Measurements from ENCODE around the gene INAFM2.

The INAFM2 gene

DNA sequence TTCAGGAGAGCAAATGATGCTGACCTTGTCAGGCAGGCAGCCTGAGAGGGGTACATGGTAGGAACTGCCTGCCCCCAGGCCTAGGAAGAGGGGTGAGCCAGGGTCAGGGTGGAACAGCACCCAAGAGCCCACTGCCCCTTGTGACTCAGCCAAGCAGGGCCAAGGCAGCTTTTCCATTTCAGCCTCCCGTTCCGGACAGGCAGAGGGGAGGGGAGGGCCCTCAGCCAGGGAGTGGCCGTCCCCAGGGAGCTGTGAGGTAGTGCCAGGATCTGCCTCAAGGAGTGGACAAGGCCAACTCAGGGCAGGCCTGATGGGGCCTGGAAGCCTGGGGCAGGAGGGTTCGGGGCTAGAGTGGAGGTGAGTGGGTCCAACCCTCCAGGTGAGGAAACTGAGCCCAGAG lies 35.5 kb upstream of the INAFM2 start:
- no peak for DNase-seq (ENCODE audit: low spot score)

GRCh38 chr15:40289140-40289775 lies 34.2 kb upstream of the INAFM2 start:
- no peak for DNase-seq (ENCODE audit: low spot score)

DNA sequence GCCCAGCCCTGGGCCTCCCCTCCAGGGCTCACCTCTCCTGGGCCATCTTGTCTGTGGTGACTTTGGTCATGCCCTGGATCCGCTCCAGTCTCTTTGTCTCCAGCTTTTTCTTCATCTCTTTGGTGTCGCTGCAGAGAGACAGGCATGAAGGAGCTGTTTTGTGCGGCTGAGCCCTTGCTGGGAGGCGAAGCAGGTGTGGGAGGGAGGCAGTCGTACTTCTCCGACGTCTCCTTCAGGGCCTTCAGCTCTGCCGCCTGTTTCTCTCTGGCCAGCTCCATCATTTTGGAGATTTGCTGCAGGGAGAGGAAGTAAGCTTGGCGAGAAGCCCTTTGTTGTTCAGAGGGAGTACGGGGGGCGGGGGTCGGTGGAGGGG lies 33.0 kb upstream of the INAFM2 start:
- no peak for DNase-seq (ENCODE audit: low spot score)

DNA sequence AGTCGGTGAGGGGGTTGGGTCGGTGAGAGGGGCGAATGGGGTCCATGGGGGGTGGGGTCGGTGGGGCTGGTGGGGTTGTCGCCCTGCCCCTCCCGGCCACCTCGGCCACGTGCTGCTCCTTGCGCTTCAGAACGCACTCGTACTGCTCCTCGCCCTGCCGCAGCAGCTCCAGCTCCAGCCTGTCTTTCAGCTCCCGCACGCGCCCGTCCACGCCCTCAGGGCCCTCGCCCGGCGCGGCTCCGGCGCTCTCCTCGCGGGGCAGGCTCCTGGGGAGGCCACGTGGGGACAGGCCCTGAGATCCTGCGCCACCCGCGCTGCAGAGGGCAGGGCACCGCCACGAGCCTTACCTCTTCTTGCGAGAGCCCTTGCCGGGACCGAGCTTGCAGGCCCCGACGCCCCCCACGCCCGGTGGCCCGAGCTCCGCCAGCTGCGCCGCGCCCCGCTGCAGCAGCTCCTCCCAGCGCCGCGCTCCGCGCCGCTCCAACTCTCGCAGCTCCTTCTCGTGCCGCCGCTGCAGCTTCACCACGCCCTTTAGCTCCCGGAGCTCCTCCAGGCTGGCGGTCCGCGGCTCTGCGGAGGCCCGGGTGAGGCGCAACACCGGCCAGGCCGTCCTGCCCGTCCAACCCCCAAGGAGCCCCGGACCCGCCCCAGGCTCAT lies 32.4 kb upstream of the INAFM2 start:
- peak; percentile 86 for DNase-seq (ENCODE audit: low spot score)

DNA sequence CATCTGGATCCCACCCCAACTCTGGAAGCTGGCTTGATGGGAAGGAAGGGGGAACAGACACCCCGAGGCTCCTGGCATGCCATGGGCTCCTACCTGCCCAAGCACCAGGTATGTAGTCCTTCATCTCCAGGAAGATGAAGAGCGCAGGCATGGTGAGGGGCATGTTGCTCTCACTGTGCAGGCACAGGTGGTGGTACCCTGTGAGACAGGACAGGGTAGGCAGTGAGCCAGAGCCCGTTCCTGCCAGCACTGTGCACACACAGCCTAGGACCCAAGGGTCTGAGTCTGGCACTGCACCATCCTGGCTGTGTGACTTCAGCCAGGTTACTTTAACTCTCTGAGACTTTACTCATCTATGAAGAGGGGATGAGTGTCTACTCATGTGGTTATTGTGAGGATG lies 31.2 kb upstream of the INAFM2 start:
- no peak for DNase-seq (ENCODE audit: low spot score)

DNA sequence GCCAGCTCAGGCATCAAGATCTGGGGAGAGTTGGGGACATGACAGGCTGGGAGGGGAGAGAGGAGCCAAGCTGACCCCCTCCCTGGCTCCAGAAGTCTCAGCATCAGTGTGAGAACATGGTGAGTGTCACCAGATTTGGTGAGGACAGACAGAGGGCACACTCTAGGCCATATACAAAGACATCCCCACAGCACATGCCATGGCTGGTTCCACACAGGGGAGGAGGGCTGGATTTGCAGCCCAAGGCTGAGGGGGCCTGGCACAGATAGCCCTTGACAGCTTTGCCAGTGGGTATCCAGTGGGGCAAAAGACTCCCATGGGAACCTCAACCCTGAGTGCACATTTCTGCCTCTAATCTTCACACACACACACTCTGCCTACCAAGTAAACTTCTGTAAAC lies 30.5 kb upstream of the INAFM2 start:
- no peak for DNase-seq (ENCODE audit: low spot score)

DNA sequence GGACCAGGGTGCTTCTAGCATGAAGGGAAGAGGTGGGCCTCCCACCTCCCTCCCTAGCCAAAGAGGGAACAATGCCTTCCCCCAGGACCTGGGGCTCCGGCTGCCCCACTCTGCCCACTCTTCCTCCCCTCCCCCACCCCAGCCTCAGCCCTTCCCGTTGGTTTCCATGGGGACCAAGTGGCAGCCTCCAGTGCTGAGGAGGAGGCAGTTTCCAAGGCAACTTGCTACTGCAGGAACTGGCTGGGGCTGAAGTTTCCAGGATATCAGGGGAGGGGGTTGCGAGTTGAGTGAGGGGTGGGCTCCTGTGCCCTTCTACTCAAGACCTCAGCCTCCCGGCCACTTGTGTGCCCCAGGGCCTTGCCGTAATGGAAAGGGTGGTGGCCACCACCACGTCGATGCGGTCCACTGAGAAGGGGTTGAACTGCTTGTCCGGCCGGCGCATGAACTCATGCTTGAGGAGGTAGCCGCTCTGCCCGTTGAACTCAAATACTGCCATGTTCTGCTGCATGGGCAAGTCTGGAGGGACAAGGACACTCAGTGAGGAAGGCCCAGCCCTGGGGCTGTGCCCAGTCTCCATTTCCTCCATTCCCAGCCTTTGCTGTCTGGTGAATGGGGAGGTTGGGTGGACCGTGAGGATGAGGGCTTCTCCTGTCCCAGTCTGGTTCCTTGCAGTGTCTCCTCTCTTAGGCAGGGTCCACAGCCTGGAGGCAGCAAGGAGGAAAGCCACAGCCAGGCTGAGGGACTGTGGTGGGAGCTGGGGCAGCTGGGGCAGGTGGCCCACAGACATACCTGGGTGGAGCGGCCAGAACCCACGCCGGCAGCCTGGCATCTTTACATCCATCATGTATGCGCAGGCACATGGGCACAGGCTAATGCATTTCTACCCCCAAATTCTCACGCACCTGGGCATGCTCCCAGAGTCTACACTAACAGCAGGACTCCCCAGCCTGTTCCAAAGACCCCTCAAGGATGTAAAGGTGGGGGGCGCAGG lies 29.3 kb upstream of the INAFM2 start:
- DNase-seq (ENCODE audit: low spot score) = no peak

DNA sequence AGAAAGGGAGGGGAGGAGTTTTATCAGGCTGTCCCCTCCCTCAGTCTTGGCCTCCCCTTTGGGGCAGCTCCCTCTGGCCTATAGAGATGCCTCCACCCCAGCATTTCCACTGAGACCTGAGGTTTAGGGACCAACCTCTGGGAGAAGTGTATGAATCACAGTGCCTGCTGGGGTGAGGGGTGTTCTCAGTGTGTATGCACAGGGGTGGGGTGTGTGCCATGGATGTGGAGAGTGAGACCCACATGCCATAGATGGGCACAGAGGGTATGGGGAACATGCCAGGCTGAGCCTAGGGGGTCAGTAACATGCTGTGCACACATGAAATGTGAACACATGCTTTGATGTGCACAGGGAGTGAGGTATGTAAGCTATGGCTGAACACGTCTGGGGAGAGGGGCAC lies 28.2 kb upstream of the INAFM2 start:
- DNase-seq (ENCODE audit: low spot score) = no peak

DNA sequence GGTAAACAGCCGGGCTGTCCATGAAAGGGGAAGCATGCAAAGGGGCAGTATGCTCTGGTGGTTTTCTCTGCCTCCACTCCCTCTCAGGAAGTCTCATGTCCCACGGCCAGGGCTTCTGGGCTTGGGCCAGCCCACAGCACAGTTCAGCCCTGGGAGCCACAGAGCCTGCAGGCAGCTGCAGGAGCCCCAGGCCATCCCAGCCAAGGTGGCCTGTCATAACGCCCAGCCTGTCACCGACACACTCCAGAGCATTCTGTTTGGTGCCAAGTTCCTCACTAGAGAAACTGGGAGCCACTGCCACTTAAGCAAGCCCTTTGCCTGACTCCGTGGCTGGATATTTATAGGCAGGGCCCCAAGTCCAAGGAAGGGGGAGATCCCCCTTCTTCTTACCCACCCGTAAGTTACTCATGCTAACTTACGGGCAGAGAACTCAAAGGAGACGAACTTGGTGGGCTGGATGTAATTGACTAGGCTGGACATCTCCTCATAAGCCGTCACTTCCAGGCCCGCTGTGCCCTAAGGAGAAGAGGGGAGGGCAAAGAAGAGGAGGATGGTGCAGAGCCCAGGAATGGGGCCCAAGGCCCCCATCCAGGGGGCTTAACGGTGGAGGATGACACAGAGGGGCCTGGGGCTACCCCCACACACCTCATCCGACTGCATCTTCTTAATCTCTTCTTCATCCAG lies 27.5 kb upstream of the INAFM2 start:
- DNase-seq (ENCODE audit: low spot score) = no peak

DNA sequence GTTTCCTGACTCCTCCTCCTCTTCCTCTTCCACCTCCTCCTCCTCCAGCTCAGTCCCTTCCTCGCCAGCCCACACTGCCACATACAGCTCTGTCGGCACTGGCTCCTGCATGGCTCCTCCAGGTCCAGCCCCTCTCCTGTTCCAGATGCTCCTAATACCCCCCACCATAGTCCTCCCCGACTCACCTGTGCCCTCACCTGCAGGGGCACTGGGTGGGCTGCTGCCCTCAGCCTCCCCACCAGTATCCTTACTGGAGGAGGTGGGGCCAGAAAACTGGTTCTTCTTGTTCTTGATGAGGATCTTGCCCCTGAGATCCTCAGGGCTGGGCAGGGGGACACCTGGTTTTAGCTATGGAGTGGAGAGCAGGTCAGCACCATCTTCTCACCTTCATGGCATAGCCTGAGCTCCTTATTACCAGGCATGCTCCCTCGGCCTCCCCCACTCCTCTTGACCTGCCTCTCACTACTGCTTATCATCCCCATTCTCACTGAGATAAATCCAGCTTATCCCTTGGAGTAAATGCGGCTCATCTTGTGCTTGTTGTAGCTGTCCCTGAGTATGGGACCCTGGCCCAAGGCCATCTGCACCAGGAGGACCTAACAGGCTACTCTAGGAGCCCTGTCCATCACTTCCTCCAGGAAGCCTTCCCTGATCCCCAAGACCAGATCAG lies 26.8 kb upstream of the INAFM2 start:
- no peak for DNase-seq (ENCODE audit: low spot score)

DNA sequence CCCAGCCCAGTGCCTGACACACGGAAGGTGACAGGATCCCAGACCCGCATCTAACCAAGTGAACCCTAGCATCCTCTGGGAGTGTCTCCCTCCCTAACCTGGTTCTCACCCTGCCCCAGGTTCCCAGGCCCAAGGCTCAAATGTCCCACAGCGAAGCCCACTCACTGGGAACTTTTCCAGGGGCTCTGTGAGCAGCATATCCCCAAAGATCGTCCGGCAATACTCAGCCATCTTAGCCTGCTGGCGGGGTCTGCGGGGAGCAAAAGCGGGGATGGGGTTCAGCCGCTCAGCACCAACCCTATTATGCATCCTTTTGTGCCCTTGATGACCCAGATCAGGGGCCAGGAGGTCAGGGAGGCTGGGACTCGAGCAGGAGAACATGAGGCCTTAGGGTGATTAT lies 26.1 kb upstream of the INAFM2 start:
- no peak for DNase-seq (ENCODE audit: low spot score)

DNA sequence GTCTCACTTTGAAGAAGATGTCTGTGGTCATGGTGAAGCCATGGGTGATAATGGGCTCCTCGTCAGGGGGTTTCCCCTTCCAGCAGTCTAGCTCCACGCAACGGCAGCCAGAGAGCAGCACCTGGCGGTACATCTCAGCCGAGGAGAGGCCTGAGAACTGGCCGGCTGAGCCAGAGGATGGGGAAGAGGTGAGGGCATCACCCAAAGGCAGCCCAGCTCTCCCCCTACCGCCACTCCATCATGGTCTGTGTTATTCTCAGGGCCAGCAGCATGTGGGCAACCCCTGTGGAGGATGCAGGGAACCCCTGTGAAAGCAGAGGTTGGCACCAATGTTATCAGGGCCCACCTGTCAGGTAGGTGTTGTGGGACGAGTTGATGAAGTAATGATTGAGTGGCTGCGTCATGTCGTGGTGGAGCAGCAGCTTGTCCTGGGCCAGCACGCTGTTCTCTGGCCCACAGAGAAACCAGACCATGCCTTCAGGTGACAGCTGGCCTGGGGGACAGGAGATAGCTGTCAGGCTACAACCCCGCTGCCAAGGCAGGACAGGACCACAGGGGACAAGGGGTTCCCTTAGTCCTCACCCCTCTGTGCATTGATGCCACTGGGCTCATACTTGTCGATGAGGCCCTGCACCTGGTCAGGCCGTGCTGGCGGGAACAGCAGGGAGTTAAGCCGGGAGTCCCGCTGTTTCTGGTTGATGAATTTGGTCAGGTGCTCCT lies 25.1 kb upstream of the INAFM2 start:
- DNase-seq (ENCODE audit: low spot score) = no peak

DNA sequence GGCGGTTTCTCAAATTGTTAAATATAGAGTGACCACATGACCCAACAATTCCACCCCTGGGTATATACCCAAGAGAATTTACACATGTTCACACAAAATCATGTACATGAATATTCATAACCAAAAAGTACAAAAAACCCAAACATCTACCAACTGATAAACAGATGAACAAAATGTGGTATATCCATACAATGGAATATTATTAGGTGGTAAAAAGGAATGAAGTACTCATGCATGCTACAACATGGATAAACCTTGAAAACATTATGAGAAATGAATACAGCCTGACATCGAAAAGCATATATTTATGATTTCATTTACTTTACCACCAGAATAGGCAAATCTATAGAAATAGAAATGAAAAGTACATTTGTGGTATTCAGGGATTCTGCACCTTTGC lies 23.1 kb upstream of the INAFM2 start:
- no peak for DNase-seq (ENCODE audit: low spot score)

- no peak for DNase-seq (ENCODE audit: low spot score)
Measured at GRCh38 chr15:40300771-40301170, 22.7 kb upstream of the INAFM2 start.

- no peak for DNase-seq (ENCODE audit: low spot score)
Measured at GRCh38 chr15:40301467-40302179, 21.9 kb upstream of the INAFM2 start.

GRCh38 chr15:40302288-40302886 lies 21.1 kb upstream of the INAFM2 start:
- no peak for DNase-seq (ENCODE audit: low spot score)

DNA sequence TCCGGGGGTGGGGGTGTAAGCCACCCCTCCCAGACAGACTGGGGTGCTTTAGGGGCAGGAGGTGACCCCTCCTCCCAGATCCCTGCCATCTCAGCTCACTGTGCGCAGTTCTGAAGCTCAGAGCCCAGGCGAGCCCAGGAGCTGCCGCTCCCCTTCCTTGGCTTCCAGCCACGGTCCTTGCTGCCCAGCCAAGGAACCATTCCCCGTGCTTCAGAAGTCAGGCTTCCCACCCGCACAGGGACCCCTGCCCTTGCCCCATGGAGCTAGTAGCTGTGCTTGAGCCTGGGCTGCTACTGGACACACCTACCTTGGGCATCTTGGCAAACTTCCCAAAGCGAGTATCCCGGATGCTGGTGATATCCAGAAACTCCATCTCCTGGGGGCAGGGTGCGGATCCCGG lies 20.5 kb upstream of the INAFM2 start:
- no peak for DNase-seq (ENCODE audit: low spot score)

- no peak for DNase-seq (ENCODE audit: low spot score)
Measured at GRCh38 chr15:40303576-40303975, 19.9 kb upstream of the INAFM2 start.

DNA sequence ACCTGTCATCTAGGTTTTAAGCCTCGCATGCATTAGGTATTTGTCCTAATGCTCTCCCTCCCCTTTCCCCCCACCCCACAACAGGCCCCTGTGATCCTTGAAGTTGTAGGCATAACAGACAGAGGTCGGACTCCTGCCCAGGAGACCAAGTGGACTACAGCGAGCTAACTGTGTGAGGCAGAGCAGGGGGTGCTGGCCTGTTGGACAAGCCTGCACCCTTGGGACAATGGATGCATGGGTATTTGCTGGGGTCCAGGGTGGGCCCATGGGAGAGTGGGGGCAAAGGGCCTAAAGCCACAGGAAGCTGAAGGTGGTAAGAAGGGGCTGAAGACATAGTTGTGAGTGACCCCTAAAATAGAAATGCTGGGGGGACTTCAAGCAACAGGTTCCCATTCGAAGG lies 18.2 kb upstream of the INAFM2 start:
- no peak for DNase-seq (ENCODE audit: low spot score)

DNA sequence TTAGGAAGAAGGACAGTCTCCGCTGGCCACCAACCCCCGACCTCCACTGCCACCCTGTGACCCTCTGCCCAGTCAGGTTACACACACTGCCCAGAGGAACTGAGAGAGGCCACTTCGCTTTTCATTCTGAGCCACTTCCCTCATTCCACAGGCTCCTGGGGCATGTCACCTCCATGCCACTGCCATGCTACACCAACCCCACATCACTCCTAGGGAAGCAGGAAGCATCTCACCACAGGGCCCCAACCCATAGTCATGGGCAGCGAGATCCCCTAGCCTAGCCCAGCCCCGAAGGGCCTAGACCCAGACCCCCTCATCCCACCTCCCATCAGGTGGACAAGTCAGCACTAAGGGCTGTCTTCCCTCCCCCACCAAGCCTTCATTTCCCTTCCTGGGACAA lies 17.1 kb upstream of the INAFM2 start:
- no peak for DNase-seq (ENCODE audit: low spot score)

Measured in AG08396 (cell line).